D721Med (cell line): ENCODE measurements around the gene TVP23C.

Experiments used
- DNase-seq: peaks from one replicate; pipeline ENCODE4 v3.0.0; 2011; ENCODE audit warnings: low spot score; ENCODE audit not compliant: insufficient read length
- FAIRE-seq: peaks from 2 replicates; lab custom pipeline; 2011; peaks lifted over from hg19 to GRCh38; lab: Jason Lieb, UNC
- CTCF ChIP-seq: IDR thresholded peaks from 2 replicates; pipeline ENCODE4 v1.5.1; 2012; ENCODE audit warnings: mild to moderate bottlenecking, control low read depth; ENCODE audit not compliant: insufficient read depth; ENCODE audit errors: missing control alignments

Gene TVP23C

GRCh38 chr17:15513058-15513791 is 50.1 kb downstream of the TVP23C start:
- no peak for DNase-seq
- TF ChIP-seq CTCF, result no peak
- no peak for FAIRE-seq

GRCh38 chr17:15512071-15512709 is 51.1 kb downstream of the TVP23C start:
- no peak for FAIRE-seq
- no peak for DNase-seq
- TF ChIP-seq CTCF, result no peak

GRCh38 chr17:15511142-15511541 is 52.1 kb downstream of the TVP23C start:
- no peak for TF ChIP-seq CTCF
- DNase-seq (no peak), FAIRE-seq (no peak)

GRCh38 chr17:15510361-15510760 is 52.9 kb downstream of the TVP23C start:
- DNase-seq (no peak), FAIRE-seq (no peak)
- no peak for TF ChIP-seq CTCF

GRCh38 chr17:15509095-15509494 is 54.2 kb downstream of the TVP23C start:
- no peak for TF ChIP-seq CTCF

GRCh38 chr17:15508466-15508865 is 54.8 kb downstream of the TVP23C start:
- DNase-seq (no peak), FAIRE-seq (no peak)
- no peak for TF ChIP-seq CTCF

More at GRCh38 chr17:15509095-15509494, 54.2 kb downstream of the TVP23C start:
- DNase-seq (no peak), FAIRE-seq (no peak)

- no peak for DNase-seq
- no peak for TF ChIP-seq CTCF
These were observed 55.4 kb downstream of the TVP23C start for GRCh38 chr17:15507896-15508295.

More at GRCh38 chr17:15507896-15508295, 55.4 kb downstream of the TVP23C start:
- FAIRE-seq, result no peak
